Ishikawa (cell line): Measurements from ENCODE around the gene PLXNA4.

Source experiments
- CEBPB ChIP-seq: IDR thresholded peaks from 2 replicates; pipeline ENCODE4 v1.6.1; 2012
- CREB1 ChIP-seq: IDR thresholded peaks from 2 replicates; pipeline ENCODE4 v1.6.1; 2012; ENCODE audit warnings: low read depth
- EGR1 ChIP-seq: IDR thresholded peaks from 2 replicates; pipeline ENCODE4 v1.6.1; 2012
- EP300 ChIP-seq: IDR thresholded peaks from 2 replicates; pipeline ENCODE4 v1.6.1; 2012; ENCODE audit warnings: borderline replicate concordance
- NFIC ChIP-seq: IDR thresholded peaks from 2 replicates; pipeline ENCODE4 v1.6.1; 2012
- RAD21 ChIP-seq: IDR thresholded peaks from 2 replicates; pipeline ENCODE4 v1.6.1; 2012; ENCODE audit warnings: low read depth
- TAF1 ChIP-seq: IDR thresholded peaks from 2 replicates; pipeline ENCODE4 v1.6.1; 2012; ENCODE audit warnings: low read depth, mild to moderate bottlenecking
- TEAD4 ChIP-seq: IDR thresholded peaks from 2 replicates; pipeline ENCODE4 v1.6.1; 2012
- YY1 ChIP-seq: IDR thresholded peaks from 2 replicates; pipeline ENCODE4 v1.6.1; 2012; ENCODE audit warnings: low read depth
- ZBTB7A ChIP-seq: IDR thresholded peaks from 2 replicates; pipeline ENCODE4 v1.6.1; 2012; ENCODE audit warnings: low read depth
- TF ChIP-seq, protein P1 (sequence below): IDR thresholded peaks from 2 replicates; pipeline ENCODE4 v1.6.1; 2012

DNA sequence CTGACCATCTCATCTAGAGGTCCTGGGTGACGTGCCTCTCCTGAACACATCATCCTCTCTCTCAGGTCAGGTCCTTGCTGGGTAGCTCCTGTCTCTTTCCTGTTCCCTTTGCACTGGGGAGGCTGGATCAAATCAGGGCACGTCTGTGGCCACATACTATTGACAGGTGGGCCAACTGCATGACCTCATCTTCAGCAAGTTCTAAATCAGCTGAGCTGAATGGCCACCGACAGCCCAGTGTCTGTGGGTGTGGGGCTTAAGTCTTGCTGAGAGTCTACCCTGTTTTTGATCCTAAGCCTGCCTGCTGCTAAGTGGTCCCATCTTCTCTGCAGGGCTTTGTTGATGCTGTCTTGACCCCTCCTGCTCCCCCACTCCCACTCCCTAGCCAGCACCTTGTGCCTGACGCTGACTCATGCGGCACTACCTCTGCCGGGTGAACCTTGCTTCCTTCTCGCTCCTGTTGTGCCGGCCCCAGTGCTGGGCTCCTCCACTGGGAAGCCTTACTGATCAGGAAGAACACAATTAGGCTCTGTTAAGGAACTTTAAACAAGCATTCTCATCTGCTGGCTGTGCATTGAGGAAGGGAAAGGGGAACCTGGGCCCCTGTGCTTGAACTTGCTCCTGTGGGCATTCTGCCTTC lies 440.4 kb downstream of the PLXNA4 start:
- TF ChIP-seq ZBTB7A = no peak
- TF ChIP-seq CREB1 = no peak
- no peak for TF ChIP-seq CEBPB
- TF ChIP-seq TEAD4 = no peak
- TF ChIP-seq, protein P1, sequence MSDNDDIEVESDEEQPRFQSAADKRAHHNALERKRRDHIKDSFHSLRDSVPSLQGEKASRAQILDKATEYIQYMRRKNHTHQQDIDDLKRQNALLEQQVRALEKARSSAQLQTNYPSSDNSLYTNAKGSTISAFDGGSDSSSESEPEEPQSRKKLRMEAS = no peak
- no peak for TF ChIP-seq RAD21
- no peak for TF ChIP-seq EP300
- no peak for TF ChIP-seq TAF1
- no peak for TF ChIP-seq EGR1
- TF ChIP-seq YY1 = no peak
- no peak for TF ChIP-seq NFIC
